Panc1 (cell line): ENCODE data around the gene AGMAT. TPM values are rescaled to one million over a fixed set of nuclear protein-coding genes. Genes with fewer than 3 reads are reported as not detected.

Source experiments
- ATAC-seq: fragments of 200-7000 bp; cut with Tn5 transposase; 2 replicates; pipeline ENCODE4 v1.9.1; 2020; ENCODE audit warnings: mild to moderate bottlenecking, moderate library complexity
- BruUV-seq: library from RNA; stranded (reverse); fragments of 400-500 nt; replicated peaks from 2 replicates; lab custom pipeline; 2021; lab: Mats Ljungman, UMichigan
- CTCF ChIA-PET: fragments of 300-600 bp; sonication (Branson Sonifier 250); formaldehyde crosslinking; loops from one replicate; lab custom pipeline; 2022; ENCODE audit warnings: antibody characterized with exemption; lab: Charles Lee
- POLR2A ChIA-PET: fragments of 300-600 bp; sonication (Branson Sonifier 250); formaldehyde crosslinking; loops from one replicate; lab custom pipeline; 2022; ENCODE audit warnings: antibody characterized with exemption; lab: Charles Lee
- DNase-seq: peaks from one replicate; pipeline ENCODE4 v3.0.0-alpha.2; 2010; ENCODE audit warnings: low read depth, low spot score
- H3K27ac ChIP-seq: 2 replicates; pipeline ENCODE4 v1.5.1; 2011; ENCODE audit warnings: mild to moderate bottlenecking, low read length, inconsistent platforms
- H3K27me3 ChIP-seq: fragments of 200-500 bp; sonication (Bioruptor generic); 2 replicates; pipeline ENCODE4 v1.6.0; 2014; ENCODE audit warnings: low read length, inconsistent platforms; ENCODE audit not compliant: control insufficient read depth, insufficient read depth
- H3K36me3 ChIP-seq: fragments of 200-500 bp; sonication (Bioruptor generic); 2 replicates; pipeline ENCODE4 v1.5.1; 2014; ENCODE audit warnings: inconsistent platforms, mild to moderate bottlenecking, low read length, moderate library complexity; ENCODE audit not compliant: control insufficient read depth, insufficient read depth
- H3K4me1 ChIP-seq: 2 replicates; pipeline ENCODE4 v1.5.1; 2011; ENCODE audit warnings: inconsistent platforms, mild to moderate bottlenecking, low read length, moderate library complexity; ENCODE audit not compliant: control insufficient read depth, insufficient read depth
- H3K4me3 ChIP-seq, 2 experiments: 2 replicates each; pipeline ENCODE4 v1.5.1; 2011 to 2012; ENCODE audit warnings: low read depth in 2 of 2, low read length in 2 of 2, mild to moderate bottlenecking in 2 of 2, inconsistent platforms in 1 of 2, moderate library complexity in 1 of 2
- H3K9me3 ChIP-seq: fragments of 200-500 bp; sonication (Bioruptor generic); 2 replicates; pipeline ENCODE4 v1.5.1; 2014; ENCODE audit warnings: low read depth, mild to moderate bottlenecking, inconsistent platforms, low read length, moderate library complexity; ENCODE audit not compliant: control insufficient read depth, insufficient read depth
- CTCF ChIP-seq: fragments of 450-650 bp; IDR thresholded peaks from 2 replicates; pipeline ENCODE4 v1.5.1; 2017; ENCODE audit warnings: mild to moderate bottlenecking
- POLR2AphosphoS5 ChIP-seq: IDR thresholded peaks from 2 replicates; pipeline ENCODE4 v1.6.1; 2012; ENCODE audit warnings: mild to moderate bottlenecking, low read depth, low read length, moderate library complexity
- REST ChIP-seq, 2 experiments: IDR thresholded peaks; 2 replicates each; pipeline ENCODE4 v1.6.1; 2011 to 2012; ENCODE audit warnings: low read depth in 2 of 2, control low read depth in 1 of 2, low read length in 1 of 2, mild to moderate bottlenecking in 1 of 2, moderate library complexity in 1 of 2; ENCODE audit not compliant: insufficient read depth in 1 of 2
- SIN3A ChIP-seq: IDR thresholded peaks from 2 replicates; pipeline ENCODE4 v1.6.1; 2012; ENCODE audit warnings: low read depth, mild to moderate bottlenecking, low read length, moderate library complexity, borderline replicate concordance; ENCODE audit not compliant: insufficient read depth
- TCF7L2 ChIP-seq: IDR thresholded peaks from 2 replicates; pipeline ENCODE4 v1.6.1; 2011; ENCODE audit warnings: mild to moderate bottlenecking, low read depth, low read length, inconsistent platforms
- in situ Hi-C: cut with HindIII; loops from 2 replicates; pipeline ENCODE4 v1.10.0; 2016; ENCODE audit warnings: low sequenced_read_pairs, low pct_unique_long_range_greater_than_20kb
- intact Hi-C: fragments of 100-400 bp; cut with micrococcal nuclease; formaldehyde crosslinking; loops from one replicate; pipeline ENCODE4 v1.10.0; 2022; ENCODE audit not compliant: unreplicated experiment
- total RNA-seq: library from RNA; stranded (reverse); gene quantifications from one replicate; pipeline ENCODE4 v1.2.1, GENCODE V29; 2021; ENCODE audit not compliant: unreplicated experiment

AGMAT gene
- total RNA-seq, 1 experiment from 2014 or later: 3.1 TPM

DNA sequence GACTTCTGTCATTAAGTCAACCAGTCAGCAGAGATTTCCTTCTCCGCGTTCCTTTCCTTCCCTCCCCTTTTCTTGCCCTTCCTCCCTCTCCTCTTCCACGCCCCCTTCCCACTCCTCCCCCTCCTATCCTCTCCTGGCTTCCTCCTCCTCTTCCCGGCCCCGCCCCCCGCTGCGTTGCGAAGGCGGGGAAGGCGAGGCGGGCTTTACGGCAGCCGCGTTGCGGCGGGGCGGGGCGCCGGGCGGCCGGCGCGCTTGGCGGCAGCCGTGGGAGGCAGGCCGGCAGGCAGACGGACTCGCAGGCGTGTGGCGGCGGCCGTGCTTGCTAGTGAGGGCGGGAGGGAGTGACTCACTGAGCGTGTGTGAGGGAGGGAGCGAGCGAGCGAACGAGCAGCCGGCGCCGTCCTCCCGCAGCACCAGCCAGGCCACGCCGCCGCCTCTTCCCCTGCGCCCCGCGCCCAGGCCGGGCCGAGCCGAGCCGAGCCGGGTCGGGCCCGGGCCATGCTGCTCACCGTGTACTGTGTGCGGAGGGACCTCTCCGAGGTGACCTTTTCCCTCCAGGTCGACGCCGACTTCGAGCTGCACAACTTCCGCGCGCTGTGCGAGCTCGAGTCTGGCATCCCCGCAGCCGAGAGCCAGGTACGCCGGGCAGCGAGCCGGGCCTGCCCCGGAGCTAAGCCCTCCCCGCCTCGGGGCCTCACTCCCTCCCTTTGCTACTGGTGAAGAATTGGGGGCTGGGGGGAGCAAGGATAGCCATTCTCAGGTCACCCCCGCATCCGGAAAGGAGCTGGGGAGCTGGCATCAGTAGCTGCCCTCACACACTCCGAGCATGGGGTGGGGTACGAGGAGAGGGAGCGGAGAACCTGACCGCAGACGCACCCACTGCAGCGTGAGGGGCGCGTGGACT, 32.6 kb upstream of the AGMAT start, which contains the start of gene DDI2:
Gene DDI2, plus strand, starts transcription at position 286 of the 904 bp plus-strand sequence. Its CDS starts 213 bp downstream, at position 499.
- ATAC-seq (peak; percentile 95), DNase-seq (peak; percentile 89)
- in situ Hi-C loops (no loop called here), intact Hi-C loops (loop anchor here (10.0 kb wide), 1 partner anchor 127 kb away; the partner anchor contains the start of gene TMEM82)
- TF ChIP-seq SIN3A (no peak; the same call in 1 of the 2 replicates), POLR2AphosphoS5 (peak; percentile 63; the same call in 1 of the 2 replicates), TCF7L2 (no peak)
- Histone ChIP-seq H3K9me3 (no peaks in the 10 kb centered on the region), H3K4me3 (peak within 1 kb of the TSS; percentile 90 to 92), H3K4me1 (peaks cover 25% of the 10 kb centered on the region), H3K36me3 (peaks cover 3% of the 10 kb centered on the region; the same call in 1 of the 2 replicates), H3K27ac (peak within 1 kb of the TSS; percentile 91), H3K27me3 (no peaks in the 10 kb centered on the region)
- no TSS peak for BruUV-seq
- ChIA-PET CTCF (no interaction called here), POLR2A (interaction anchor here (0.6 kb wide), 1 partner anchor 14 kb away, joined by 3 read pairs; no protein-coding TSS in a partner anchor)

GRCh38 chr1:15616373-15617172, 31.7 kb upstream of the AGMAT start:
- Histone ChIP-seq H3K27ac (peak overlapping the region; percentile 91), H3K27me3 (no peaks in the 10 kb centered on the region), H3K9me3 (no peaks in the 10 kb centered on the region), H3K36me3 (peaks cover 3% of the 10 kb centered on the region; the same call in 1 of the 2 replicates), H3K4me3 (peak overlapping the region; percentile 82 to 92), H3K4me1 (peaks cover 25% of the 10 kb centered on the region)
- DNase-seq: no peak
- peak; percentile 46 for ATAC-seq
- in situ Hi-C loops: no loop called here
- POLR2A ChIA-PET: no interaction called here
- TF ChIP-seq POLR2AphosphoS5 (peak; percentile 78), SIN3A (no peak; the same call in 1 of the 2 replicates)
- TSS peak; percentile 69 for BruUV-seq
- intact Hi-C loops: loop anchor here (10.0 kb wide), 1 partner anchor 128 kb away; the partner anchor contains the start of gene TMEM82
- CTCF ChIA-PET: no interaction called here

- DNase-seq (no peak), ATAC-seq (0 out of 2 replicates have a peak, but pooled peaks have one; percentile 47)
- POLR2A ChIA-PET: no interaction called here
- Histone ChIP-seq H3K4me3 (no peak overlapping the region), H3K36me3 (no peaks in the 10 kb centered on the region), H3K27ac (no peak overlapping the region), H3K4me1 (no peaks in the 10 kb centered on the region), H3K9me3 (no peaks in the 10 kb centered on the region), H3K27me3 (no peaks in the 10 kb centered on the region)
- CTCF ChIA-PET: no interaction called here
- no peak for TF ChIP-seq CTCF
- TF ChIP-seq TCF7L2: no peak
- TF ChIP-seq POLR2AphosphoS5: no peak
- no peak for TF ChIP-seq REST (IDR thresholded peaks at IDR 0.05; ENCODE audit: insufficient read depth in 1 of 2, low read depth in 2 of 2, low read length in 1 of 2)
- no peak for TF ChIP-seq SIN3A
- BruUV-seq: no TSS peak
- intact Hi-C loops: loop anchor here (10.0 kb wide), 1 partner anchor 135 kb away; the partner anchor contains the start of gene TMEM82
- in situ Hi-C loops: no loop called here
Observed at GRCh38 chr1:15610167-15610566, 25.3 kb upstream of the AGMAT start.
